Measurements from ENCODE around the gene ADH1B.
A peak's percentile ranks its signal among the peaks of the same experiment; 100 is the strongest.
"Not testable (repeated sequence)": the region's sequence is repeated elsewhere in the genome, so short reads cannot be mapped to it uniquely, and the experiment has no call there.

The ADH1B gene

GRCh38 chr4:99321241-99322191 lies at the start of gene ADH1B:
ADH1B (minus strand) TSS chr4:99321401; CDS start chr4:99321331, 70 bp downstream.
- DNase-seq: no peak

GRCh38 chr4:99367817-99368216 lies 46.6 kb upstream of the ADH1B start:
- DNase-seq: not testable (repeated sequence)

GRCh38 chr4:99366491-99366890 lies 45.3 kb upstream of the ADH1B start:
- no peak for DNase-seq

DNA sequence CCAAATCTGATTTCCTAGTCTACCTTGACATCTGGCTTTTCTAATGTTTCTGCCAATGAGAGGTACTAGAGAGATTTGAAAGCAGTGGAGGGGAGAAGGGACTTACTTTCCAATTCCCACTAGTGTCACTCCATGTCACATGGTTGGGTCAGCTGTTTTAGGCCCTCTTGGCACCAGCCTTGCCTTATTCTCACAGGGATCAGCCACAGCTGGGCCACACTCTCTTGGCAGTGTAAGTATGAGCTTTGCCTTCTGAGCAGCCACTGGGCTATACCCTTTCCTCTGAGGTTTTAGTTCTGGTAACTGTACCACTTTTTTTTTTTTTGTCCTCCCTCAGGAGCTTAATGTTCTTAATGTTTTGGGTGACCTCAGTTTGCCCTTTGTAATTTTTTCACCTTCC lies 41.6 kb upstream of the ADH1B start:
- DNase-seq: no peak

DNA sequence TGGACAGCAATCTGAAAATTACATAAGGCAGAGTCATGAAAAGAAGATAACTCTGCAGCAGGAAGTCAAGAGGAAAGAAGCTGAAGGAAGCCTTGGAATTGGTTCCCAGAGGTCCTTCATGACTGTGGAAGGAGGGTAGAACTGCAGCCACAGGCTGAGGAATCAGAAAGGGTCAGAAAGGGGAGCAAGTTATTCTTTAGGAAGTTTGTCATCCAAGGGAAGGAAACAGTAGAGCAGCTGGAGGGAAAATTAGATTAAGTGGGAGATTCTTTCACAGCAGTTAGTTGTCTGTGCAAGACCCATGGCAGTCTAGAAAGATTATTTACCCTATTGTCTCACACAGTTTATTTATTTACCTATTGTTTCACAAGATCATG lies 40.7 kb upstream of the ADH1B start:
- DNase-seq: no peak

GRCh38 chr4:99361268-99361898 lies 40.2 kb upstream of the ADH1B start:
- no peak for DNase-seq

DNA sequence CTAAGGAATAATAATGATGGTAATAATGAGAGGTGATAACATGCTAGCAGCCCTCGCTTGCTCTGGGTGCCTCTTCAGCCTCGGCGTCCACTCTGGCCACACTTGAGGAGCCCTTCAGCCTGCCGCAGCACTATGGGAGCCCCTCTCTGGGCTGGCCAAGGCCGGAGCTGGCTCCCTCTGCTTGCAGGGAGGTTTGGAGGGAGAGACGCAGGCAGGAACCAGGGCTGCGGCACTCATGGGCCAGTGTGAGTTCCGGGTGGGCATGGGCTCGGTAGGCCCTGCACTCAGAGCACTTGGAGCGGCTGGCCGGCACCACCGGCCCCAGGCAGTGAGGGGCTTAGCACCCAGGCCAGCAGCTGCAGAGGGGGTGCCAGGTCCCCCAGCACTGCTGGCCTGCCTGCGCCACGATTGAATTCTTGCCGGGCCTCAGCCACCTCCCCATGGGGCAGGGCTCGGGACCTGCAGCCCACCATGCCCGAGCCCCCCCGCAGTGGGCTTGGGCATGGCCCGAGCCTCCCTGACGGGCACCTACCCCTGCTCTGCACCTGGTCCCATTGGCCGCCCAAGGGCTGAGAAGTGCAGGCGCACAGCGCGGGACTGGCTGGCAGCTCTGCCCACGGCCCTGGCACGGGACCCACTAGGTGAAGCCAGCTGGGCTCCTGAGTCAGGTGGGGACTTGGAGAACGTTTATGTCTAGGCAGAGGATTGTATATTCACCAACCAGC lies 38.4 kb upstream of the ADH1B start:
- DNase-seq: no peak

DNA sequence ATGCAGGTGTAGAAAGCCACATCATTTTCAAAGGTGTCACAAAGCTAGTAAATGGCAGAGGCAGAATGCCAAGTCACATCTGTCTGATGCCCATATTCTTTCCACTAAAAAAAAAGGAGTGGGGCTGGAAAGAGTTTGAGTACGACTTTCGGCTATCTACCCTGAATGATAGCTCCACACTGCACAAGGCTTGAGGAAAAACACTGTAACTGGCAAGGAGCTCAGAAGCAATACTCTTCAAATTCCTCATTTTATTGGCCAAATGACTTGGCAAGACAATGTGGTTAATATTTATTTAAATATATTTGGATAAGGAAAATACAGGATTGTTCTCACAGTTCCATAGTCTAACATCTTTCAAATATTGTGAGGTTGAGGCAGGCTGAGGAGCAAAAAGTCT lies 36.7 kb upstream of the ADH1B start:
- DNase-seq: no peak

GRCh38 chr4:99356992-99357391 lies 35.8 kb upstream of the ADH1B start:
- DNase-seq: no peak

DNA sequence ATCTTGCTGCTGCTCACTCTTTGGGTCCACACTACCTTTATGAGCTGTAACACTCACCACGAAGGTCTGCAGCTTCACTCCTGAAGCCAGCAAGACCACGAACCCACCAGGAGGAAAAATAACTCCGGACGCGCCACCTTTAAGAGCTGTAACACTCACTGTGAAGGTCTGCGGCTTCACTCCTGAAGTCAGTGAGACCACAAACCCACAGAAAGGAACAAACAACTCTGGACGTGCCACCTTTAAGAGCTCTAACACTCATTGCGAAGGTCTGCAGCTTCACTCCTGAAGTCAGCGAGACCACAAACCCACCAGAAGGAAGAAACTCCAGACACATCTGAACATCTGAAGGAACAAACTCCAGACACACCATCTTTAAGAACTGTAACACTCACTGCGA lies 34.9 kb upstream of the ADH1B start:
- DNase-seq: not testable (repeated sequence)

DNA sequence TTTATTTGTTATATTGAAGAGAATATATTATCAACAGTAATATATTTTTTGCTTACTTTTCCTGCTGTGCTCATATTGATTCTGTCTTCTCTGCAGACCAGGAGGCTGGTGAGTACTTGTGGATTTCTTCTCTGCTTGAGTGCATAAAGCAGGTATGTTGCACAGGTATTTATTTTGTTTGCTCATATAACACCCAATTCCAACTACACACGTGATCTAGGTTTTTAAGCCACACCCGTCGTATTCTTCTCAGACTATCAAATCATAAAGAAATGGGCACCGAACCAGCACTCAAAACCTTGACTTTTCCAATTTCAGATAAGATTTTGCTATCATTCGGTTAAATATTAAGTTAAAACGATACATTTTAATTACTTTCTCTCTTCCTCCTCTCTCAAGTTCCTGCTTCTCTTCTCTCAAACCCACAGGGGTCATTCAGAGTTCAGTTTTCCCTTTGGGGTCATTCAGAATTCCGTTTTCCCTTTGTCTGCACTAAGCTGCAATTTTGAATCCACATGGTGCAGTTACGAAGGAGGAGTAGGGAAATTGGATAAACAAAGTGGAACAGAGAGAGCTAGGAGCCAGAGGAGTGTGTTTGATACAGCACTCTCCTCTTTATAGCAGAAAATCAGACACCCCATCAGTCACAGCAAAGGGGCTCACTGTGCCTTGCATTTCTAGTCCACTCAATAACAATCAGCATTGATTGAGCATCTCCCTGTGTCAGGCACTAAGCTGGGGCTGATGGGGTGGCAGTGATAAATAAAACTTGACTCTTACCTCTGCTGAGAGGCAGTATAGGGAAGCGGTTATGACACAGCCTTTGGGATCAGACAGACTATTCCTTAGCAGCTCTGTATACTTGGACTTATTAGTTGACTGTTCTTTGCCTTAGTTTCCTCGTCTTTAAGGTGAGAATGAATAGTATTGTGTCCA lies 31.7 kb upstream of the ADH1B start, which contains the start of gene ADH1C:
Gene ADH1C (minus strand): TSS at position 145 of the 936 bp plus-strand sequence. CDS start 71 bp downstream, at position 74.
- no peak for DNase-seq

DNA sequence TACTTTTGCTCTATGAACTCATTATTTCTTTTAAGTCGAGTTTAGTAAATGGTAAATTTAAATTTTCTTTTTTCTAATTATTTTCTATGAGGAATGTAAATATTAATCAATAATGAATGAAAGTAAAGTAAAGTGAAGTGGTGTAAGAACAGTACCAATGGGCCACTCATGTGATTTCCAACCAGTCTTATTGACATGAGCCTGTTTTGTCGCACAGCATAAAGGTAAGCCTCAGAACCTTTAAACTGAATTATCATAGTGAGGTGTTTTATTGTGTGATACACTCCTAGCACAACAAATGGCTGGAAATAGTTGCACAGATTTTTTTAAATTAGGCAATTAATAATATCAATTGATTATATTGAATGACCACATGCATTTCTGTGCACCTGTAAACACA lies 30.3 kb upstream of the ADH1B start:
- DNase-seq: no peak

- no peak for DNase-seq
These were observed 28.1 kb upstream of the ADH1B start for GRCh38 chr4:99349338-99349737.

- not testable (repeated sequence) for DNase-seq
These were observed 21.4 kb upstream of the ADH1B start for GRCh38 chr4:99342624-99343023.

DNA sequence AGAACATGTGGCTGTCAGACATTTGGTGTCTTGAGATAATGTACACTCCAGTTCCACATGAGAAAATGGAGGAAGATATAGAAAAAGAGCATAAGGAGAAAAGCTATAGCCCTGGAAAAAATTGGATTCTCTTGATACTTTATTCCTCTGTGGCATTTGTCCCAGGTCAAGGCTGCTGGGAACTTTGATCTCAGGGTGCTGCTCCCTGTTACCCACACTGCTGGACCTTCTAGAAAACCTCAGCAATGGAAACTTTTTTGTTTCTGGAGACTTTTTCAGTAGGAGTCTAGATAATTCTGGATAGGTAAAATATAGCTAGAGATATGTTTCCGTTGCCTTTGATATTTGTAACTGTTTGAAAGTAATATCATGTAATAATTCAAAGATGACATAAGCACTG lies 20.2 kb upstream of the ADH1B start:
- no peak for DNase-seq

DNA sequence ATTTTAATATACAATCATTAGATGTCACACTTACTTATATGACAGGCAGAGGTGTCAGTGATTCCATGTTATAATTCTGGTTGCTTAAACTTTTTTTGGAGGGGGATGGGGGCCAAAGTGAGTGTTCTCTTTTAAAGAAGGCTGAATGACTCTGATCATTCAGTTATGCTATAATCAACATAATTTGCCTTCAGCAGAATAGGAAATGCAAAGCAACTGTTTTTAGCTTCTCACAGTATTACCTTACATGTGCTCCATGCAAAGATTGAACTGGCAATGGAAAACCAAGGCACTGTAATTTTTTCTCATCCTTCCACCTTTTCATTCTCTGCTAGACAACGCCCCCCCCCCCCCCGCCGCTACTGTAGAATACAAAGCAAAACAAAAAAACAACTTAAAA lies 18.0 kb upstream of the ADH1B start:
- peak; percentile 83 to 85 for DNase-seq

- DNase-seq: no peak
These were observed 15.4 kb upstream of the ADH1B start for GRCh38 chr4:99336553-99336952.

GRCh38 chr4:99334880-99335279 lies 13.7 kb upstream of the ADH1B start:
- no peak for DNase-seq

GRCh38 chr4:99330648-99331047 lies 9.4 kb upstream of the ADH1B start:
- DNase-seq: no peak

- no peak for DNase-seq
These were observed 8.7 kb upstream of the ADH1B start for GRCh38 chr4:99329876-99330275.

GRCh38 chr4:99324979-99325378 lies 3.8 kb upstream of the ADH1B start:
- DNase-seq: no peak

GRCh38 chr4:99324361-99324760 lies 3.2 kb upstream of the ADH1B start:
- no peak for DNase-seq

Data from NCI-H526 (cell line).